ENCODE results near the gene VAPA.

Gene VAPA

GRCh38 chr18:9987345-9987744 lies 73.5 kb downstream of the VAPA start:
- Histone ChIP-seq H4K20me1 (ENCODE audit: insufficient read depth, low read length, poor library complexity, severe bottlenecking) (no peaks in the 10 kb centered on the region), H3K79me2 (ENCODE audit: insufficient read depth, low read length) (no peaks in the 10 kb centered on the region), H3K4me1 (ENCODE audit: insufficient read depth, low read length, poor library complexity, severe bottlenecking) (no peaks in the 10 kb centered on the region), H3K4me2 (ENCODE audit: low read depth, low read length, poor library complexity, severe bottlenecking) (no peak overlapping the region), H3K36me3 (ENCODE audit: insufficient read depth, low read length) (no peaks in the 10 kb centered on the region), H3K9me2 (replicated peaks; ENCODE audit: low read depth, low read length) (no peaks in the 10 kb centered on the region), H2AFZ (ENCODE audit: low read length) (no peak overlapping the region), H3K9ac (ENCODE audit: low read depth, low read length, poor library complexity, severe bottlenecking) (no peak overlapping the region), H3K27me3 (ENCODE audit: insufficient read depth, low read length, poor library complexity, severe bottlenecking) (no peaks in the 10 kb centered on the region), H3K4me3 (ENCODE audit: low read length, poor library complexity, severe bottlenecking) (no peak overlapping the region), H3F3A (ENCODE audit: low read depth) (no peaks in the 10 kb centered on the region), H3K9me3 (ENCODE audit: insufficient read depth, low read depth, low read length) (no peaks in the 10 kb centered on the region)
- TF ChIP-seq EZH2phosphoT487 (IDR thresholded peaks at IDR 0.05; ENCODE audit: borderline replicate concordance) = no peak
- TF ChIP-seq CTCF (conservative IDR thresholded peaks at IDR 0.05; ENCODE audit: low read length) = no peak

GRCh38 chr18:9987931-9988330 lies 74.1 kb downstream of the VAPA start:
- H4K20me1 ChIP-seq (ENCODE audit: insufficient read depth, low read length, poor library complexity, severe bottlenecking) = no peaks in the 10 kb centered on the region
- H3K27me3 ChIP-seq (ENCODE audit: insufficient read depth, low read length, poor library complexity, severe bottlenecking) = no peaks in the 10 kb centered on the region
- no peak overlapping the region for H3K9ac ChIP-seq (ENCODE audit: low read depth, low read length, poor library complexity, severe bottlenecking)
- H3K4me1 ChIP-seq (ENCODE audit: insufficient read depth, low read length, poor library complexity, severe bottlenecking) = no peaks in the 10 kb centered on the region
- no peak overlapping the region for H3K4me3 ChIP-seq (ENCODE audit: low read length, poor library complexity, severe bottlenecking)
- no peaks in the 10 kb centered on the region for H3K9me3 ChIP-seq (ENCODE audit: insufficient read depth, low read depth, low read length)
- no peaks in the 10 kb centered on the region for H3K79me2 ChIP-seq (ENCODE audit: insufficient read depth, low read length)
- no peak overlapping the region for H2AFZ ChIP-seq (ENCODE audit: low read length)
- H3K4me2 ChIP-seq (ENCODE audit: low read depth, low read length, poor library complexity, severe bottlenecking) = no peak overlapping the region
- no peaks in the 10 kb centered on the region for H3F3A ChIP-seq (ENCODE audit: low read depth)
- H3K9me2 ChIP-seq (replicated peaks; ENCODE audit: low read depth, low read length) = no peaks in the 10 kb centered on the region
- H3K36me3 ChIP-seq (ENCODE audit: insufficient read depth, low read length) = no peaks in the 10 kb centered on the region
- TF ChIP-seq CTCF (conservative IDR thresholded peaks at IDR 0.05; ENCODE audit: low read length) = no peak
- no peak for TF ChIP-seq EZH2phosphoT487 (IDR thresholded peaks at IDR 0.05; ENCODE audit: borderline replicate concordance)

- no peaks in the 10 kb centered on the region for H3K9me2 ChIP-seq (replicated peaks; ENCODE audit: low read depth, low read length)
- no peaks in the 10 kb centered on the region for H3K36me3 ChIP-seq (ENCODE audit: insufficient read depth, low read length)
- no peak overlapping the region for H3K4me2 ChIP-seq (ENCODE audit: low read depth, low read length, poor library complexity, severe bottlenecking)
- no peaks in the 10 kb centered on the region for H4K20me1 ChIP-seq (ENCODE audit: insufficient read depth, low read length, poor library complexity, severe bottlenecking)
- no peaks in the 10 kb centered on the region for H3F3A ChIP-seq (ENCODE audit: low read depth)
- no peak overlapping the region for H2AFZ ChIP-seq (ENCODE audit: low read length)
- H3K9me3 ChIP-seq (ENCODE audit: insufficient read depth, low read depth, low read length) = no peaks in the 10 kb centered on the region
- no peaks in the 10 kb centered on the region for H3K27me3 ChIP-seq (ENCODE audit: insufficient read depth, low read length, poor library complexity, severe bottlenecking)
- no peak overlapping the region for H3K9ac ChIP-seq (ENCODE audit: low read depth, low read length, poor library complexity, severe bottlenecking)
- no peaks in the 10 kb centered on the region for H3K79me2 ChIP-seq (ENCODE audit: insufficient read depth, low read length)
- no peak overlapping the region for H3K4me3 ChIP-seq (ENCODE audit: low read length, poor library complexity, severe bottlenecking)
- TF ChIP-seq CTCF (conservative IDR thresholded peaks at IDR 0.05; ENCODE audit: low read length) (no peak), EZH2phosphoT487 (IDR thresholded peaks at IDR 0.05; ENCODE audit: borderline replicate concordance) (no peak)
- no peaks in the 10 kb centered on the region for H3K4me1 ChIP-seq (ENCODE audit: insufficient read depth, low read length, poor library complexity, severe bottlenecking)
Measured at GRCh38 chr18:9988665-9989064, 74.8 kb downstream of the VAPA start.

All from Loucy (cell line).